GM12878 (cell line): ENCODE data around the gene HHAT. TPM values are rescaled to one million over a fixed set of nuclear protein-coding genes. Genes with fewer than 3 reads are reported as not detected.

ENCODE experiments used
- ATAC-seq: fragments of 200-7000 bp; cut with Tn5 transposase; 3 replicates; pipeline ENCODE4 v1.9.1; 2020; ENCODE audit warnings: mild to moderate bottlenecking, moderate library complexity
- BruUV-seq: library from RNA; stranded (reverse); fragments of 400-500 nt; replicated peaks from 2 replicates; lab custom pipeline; 2021; lab: Mats Ljungman, UMichigan
- CTCF ChIA-PET: fragments of 300-600 bp; sonication (Branson Sonifier 250); formaldehyde crosslinking; extraction: SDS; loops from one replicate; lab custom pipeline; 2021; ENCODE audit warnings: inconsistent platforms; lab: Yijun Ruan, JAX
- POLR2A ChIA-PET: fragments of 350-600 bp; formaldehyde crosslinking; extraction: SDS; loops from one replicate; lab custom pipeline; 2021; ENCODE audit warnings: inconsistent platforms; lab: Charles Lee
- RAD21 ChIA-PET: fragments of 300-600 bp; sonication (Branson Sonifier 250); formaldehyde crosslinking; loops from one replicate; lab custom pipeline; 2023; ENCODE audit warnings: antibody characterized with exemption; ENCODE audit not compliant: unreplicated experiment; lab: Charles Lee
- SMC1A ChIA-PET: fragments of 300-600 bp; sonication (Branson Sonifier 250); formaldehyde crosslinking; loops from one replicate; lab custom pipeline; 2023; ENCODE audit not compliant: unreplicated experiment, uncharacterized antibody; lab: Charles Lee
- DNase-seq: peaks from one replicate; pipeline ENCODE4 v3.0.0-alpha.2; 2011; ENCODE audit warnings: low read depth, low spot score
- FAIRE-seq: peaks from 3 replicates; lab custom pipeline; 2011; peaks lifted over from hg19 to GRCh38; lab: Jason Lieb, UNC
- H2AFZ ChIP-seq: 2 replicates; pipeline ENCODE4 v1.6.0; 2011; ENCODE audit warnings: low read depth, low read length, control low read depth; ENCODE audit not compliant: control insufficient read depth
- H3K27ac ChIP-seq: 2 replicates; pipeline ENCODE4 v1.5.1; 2011; ENCODE audit warnings: control low read depth; ENCODE audit not compliant: control insufficient read depth, insufficient read depth
- H3K27me3 ChIP-seq, 2 experiments: replicated peaks in 1 of 2; 2 replicates each; pipeline versions ENCODE4 v1.6.0 to v1.6.1; 2011; ENCODE audit warnings: low read length in 1 of 2; ENCODE audit not compliant: control insufficient read depth in 2 of 2, insufficient read depth in 2 of 2
- H3K36me3 ChIP-seq, 2 experiments: 2 replicates each; pipeline ENCODE4 v1.5.1; 2011; ENCODE audit warnings: low read length in 1 of 2; ENCODE audit not compliant: control insufficient read depth in 2 of 2, insufficient read depth in 2 of 2
- H3K4me1 ChIP-seq: 2 replicates; pipeline ENCODE4 v1.6.1; 2011; ENCODE audit warnings: mild to moderate bottlenecking, low read length, moderate library complexity, mixed read lengths; ENCODE audit not compliant: control insufficient read depth, insufficient read depth
- H3K4me2 ChIP-seq: 2 replicates; pipeline ENCODE4 v1.6.0; 2011; ENCODE audit warnings: control low read depth; ENCODE audit not compliant: control insufficient read depth, insufficient read depth
- H3K4me3 ChIP-seq: fragments of 200-600 bp; sonication (generic); 2 replicates; pipeline ENCODE4 v1.5.1; 2016
- H3K79me2 ChIP-seq: 2 replicates; pipeline ENCODE4 v1.6.0; 2011; ENCODE audit warnings: low read length; ENCODE audit not compliant: control insufficient read depth, insufficient read depth
- H3K9ac ChIP-seq: 2 replicates; pipeline ENCODE4 v1.8.0; 2011; ENCODE audit warnings: low read length, control low read depth, mixed read lengths; ENCODE audit not compliant: control insufficient read depth, insufficient read depth
- H3K9me3 ChIP-seq: replicated peaks from 3 replicates; pipeline ENCODE4 v1.5.1; 2011; ENCODE audit warnings: mild to moderate bottlenecking, low read length; ENCODE audit not compliant: control insufficient read depth, insufficient read depth
- H4K20me1 ChIP-seq: 2 replicates; pipeline ENCODE4 v1.6.0; 2011; ENCODE audit not compliant: control insufficient read depth, insufficient read depth
- CBX5 ChIP-seq: sonication (generic); IDR thresholded peaks from 2 replicates; pipeline ENCODE4 v1.6.1; 2016; ENCODE audit warnings: low read depth, moderate library complexity, mild to moderate bottlenecking, inconsistent platforms
- E4F1 ChIP-seq: fragments of 450-650 bp; IDR thresholded peaks from 2 replicates; pipeline ENCODE4 v1.6.1; 2018; ENCODE audit warnings: borderline replicate concordance, mild to moderate bottlenecking; ENCODE audit not compliant: partially characterized antibody
- FOXK2 ChIP-seq: fragments of 450-650 bp; IDR thresholded peaks from 2 replicates; pipeline ENCODE4 v1.6.1; 2017; ENCODE audit warnings: mild to moderate bottlenecking, moderate library complexity
- GABPA ChIP-seq: IDR thresholded peaks from 2 replicates; pipeline ENCODE4 v1.6.1; 2014; ENCODE audit warnings: antibody characterized with exemption, low read depth, mild to moderate bottlenecking, inconsistent platforms
- HDAC6 ChIP-seq: fragments of 200-600 bp; sonication (generic); IDR thresholded peaks from one replicate; pipeline ENCODE4 v1.8.0; 2017; ENCODE audit warnings: antibody characterized with exemption; ENCODE audit not compliant: unreplicated experiment
- KAT2A ChIP-seq: conservative IDR thresholded peaks from 2 replicates; pipeline ENCODE4 v1.6.1; 2011; ENCODE audit warnings: low read depth, low read length; ENCODE audit not compliant: control insufficient read depth
- MEF2A ChIP-seq: IDR thresholded peaks from 2 replicates; pipeline ENCODE4 v1.6.1; 2011; ENCODE audit warnings: low read depth, mild to moderate bottlenecking, low read length, moderate library complexity; ENCODE audit not compliant: insufficient read depth
- MYB ChIP-seq: fragments of 150-350 bp; IDR thresholded peaks from 2 replicates; pipeline ENCODE4 v1.6.1; 2014; ENCODE audit warnings: mild to moderate bottlenecking, low read depth, low read length, borderline replicate concordance
- MYC ChIP-seq: IDR thresholded peaks from 2 replicates; pipeline ENCODE4 v1.6.1; 2011; ENCODE audit warnings: mild to moderate bottlenecking, low read length, moderate library complexity, inconsistent platforms; ENCODE audit not compliant: insufficient read depth, insufficient replicate concordance, insufficient read length, severe bottlenecking
- PML ChIP-seq: IDR thresholded peaks from 2 replicates; pipeline ENCODE4 v1.6.1; 2012; ENCODE audit warnings: low read length, inconsistent platforms
- RELA ChIP-seq: fragments of 450-650 bp; IDR thresholded peaks from 2 replicates; pipeline ENCODE4 v1.8.0; 2014; ENCODE audit warnings: borderline replicate concordance; ENCODE audit not compliant: partially characterized antibody
- STAT1 ChIP-seq: fragments of 450-650 bp; conservative IDR thresholded peaks from 2 replicates; pipeline ENCODE4 v1.6.1; 2014; ENCODE audit warnings: antibody characterized with exemption, mild to moderate bottlenecking
- ZNF207 ChIP-seq: fragments of 450-650 bp; IDR thresholded peaks from 2 replicates; pipeline ENCODE4 v1.6.1; 2014; ENCODE audit warnings: antibody characterized with exemption, mild to moderate bottlenecking, borderline replicate concordance
- ZNF217 ChIP-seq: fragments of 450-650 bp; IDR thresholded peaks from 2 replicates; pipeline ENCODE4 v1.6.1; 2017; ENCODE audit warnings: antibody characterized with exemption, mild to moderate bottlenecking
- WGBS: methylation state at CpG from one replicate; pipeline ENCODE4 v1.1.6; 2016; ENCODE audit warnings: low lambda C conversion rate; ENCODE audit not compliant: insufficient replicate concordance, insufficient coverage; ENCODE audit errors: missing lambda C conversion rate; 5-methylcytosine and 5-hydroxymethylcytosine counted together
- in situ Hi-C: fragments of 300-500 bp; cut with MboI; formaldehyde crosslinking; loops from 9 replicates; pipeline ENCODE4 v1.14.3; 2018; ENCODE audit warnings: mixed read lengths
- intact Hi-C: fragments of 100-400 bp; cut with micrococcal nuclease; formaldehyde crosslinking; loops from one replicate; pipeline ENCODE4 v1.14.2; 2022; ENCODE audit not compliant: unreplicated experiment
- polyA plus RNA-seq, 11 experiments: library from polyadenylated mRNA; depleted of rRNA in 4 of 11; unstranded in 6 of 11; stranded (reverse) in 5 of 11; fragments of >200 nt; fragmentation: Nextera tagmentation in 4 of 11; fragmentation: Illumina TruSeq in 1 of 11; extraction: Ambion mirVana in 4 of 11; extraction: Trizol in 1 of 11; gene quantifications; 1 replicate in 1 of 11; 2 replicates in 10 of 11; pipeline versions ENCODE4 v1.2.1 to v1.2.3, GENCODE V29; 2011 to 2016; ENCODE audit warnings: inconsistent platforms in 2 of 11, missing spikeins in 2 of 11, low read depth in 1 of 11
- total RNA-seq, 4 experiments: library from RNA; depleted of rRNA in 3 of 4; stranded (reverse); fragments of >200 nt in 3 of 4; fragmentation: Illumina TruSeq in 1 of 4; extraction: Trizol in 1 of 4; gene quantifications; 2 replicates each; pipeline versions ENCODE4 v1.2.1 to v1.2.3, GENCODE V29; 2013 to 2021
- TF ChIP-seq, protein P1 (sequence below): IDR thresholded peaks from 2 replicates; pipeline ENCODE4 v1.6.1; 2011; ENCODE audit warnings: borderline replicate concordance, low read depth, mild to moderate bottlenecking, moderate library complexity, mixed read lengths, low read length; ENCODE audit not compliant: insufficient read depth; ENCODE audit errors: extremely low read length

HHAT gene
- total and polyA plus RNA-seq, 10 of the 15 experiments (the other 5 are each of a cell fraction or from before 2014, with no cell fraction given) = 1.2 to 37.6 (median 2.6) TPM

DNA sequence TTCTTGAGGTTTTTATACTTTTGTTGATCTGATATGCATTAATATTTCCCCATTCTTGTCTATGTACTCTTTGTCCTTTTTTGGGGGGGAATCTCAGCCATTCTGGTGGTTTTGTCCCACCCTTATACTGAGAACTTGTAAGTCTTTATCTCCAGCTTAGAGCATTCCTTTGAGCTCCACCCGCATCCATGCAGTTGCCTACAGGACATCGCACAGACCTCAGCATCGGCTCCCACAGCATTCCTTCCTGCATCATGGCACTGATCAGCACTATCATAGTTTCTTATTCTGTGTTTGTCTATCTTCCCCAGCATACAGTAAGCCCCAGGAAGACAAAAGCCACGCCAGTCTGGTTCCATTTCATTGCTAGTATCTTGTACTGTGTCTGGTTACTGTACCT, 33.0 kb downstream of the HHAT start:
- in situ Hi-C loops = no loop called here
- H3K79me2 ChIP-seq = no peaks in the 10 kb centered on the region
- H3K27ac ChIP-seq = no peak overlapping the region
- ATAC-seq (no peak), DNase-seq (no peak), FAIRE-seq (no peak)
- H3K9me3 ChIP-seq = no peaks in the 10 kb centered on the region
- WGBS = 69% methylated on average over 4 of the region's 4 CpGs
- SMC1A ChIA-PET = interaction anchor here (1.0 to 12.2 kb wide), 14 partner anchors 8 to 323 kb away, joined by 3 to 286 read pairs (median 12); no protein-coding TSS in a partner anchor
- no peaks in the 10 kb centered on the region for H3K36me3 ChIP-seq
- H3K9ac ChIP-seq = no peak overlapping the region
- RAD21 ChIA-PET = interaction anchor here (0.9 to 10.5 kb wide), 15 partner anchors 10 to 155 kb away, joined by 3 to 181 read pairs (median 7); no protein-coding TSS in a partner anchor
- H3K4me3 ChIP-seq = no peak overlapping the region
- H3K4me2 ChIP-seq = no peak overlapping the region
- no peaks in the 10 kb centered on the region for H4K20me1 ChIP-seq
- no TSS peak for BruUV-seq
- H2AFZ ChIP-seq = no peak overlapping the region
- H3K27me3 ChIP-seq = no peaks in the 10 kb centered on the region
- no peaks in the 10 kb centered on the region for H3K4me1 ChIP-seq
- CTCF ChIA-PET = interaction anchor here (0.7 to 13.8 kb wide), 20 partner anchors 8 to 222 kb away, joined by 3 to 290 read pairs (median 9); partner anchors contain the start of gene HHAT
- intact Hi-C loops = loop anchor here (1.0 kb wide), 1 partner anchor 39 kb away; no protein-coding TSS in a partner anchor
- POLR2A ChIA-PET = interaction anchor here (0.5 to 4.2 kb wide), 5 partner anchors 11 to 1624 kb away, joined by 3 to 15 read pairs (median 10); no protein-coding TSS in a partner anchor
- TF ChIP-seq MYB (no peak), ZNF207 (no peak), MYC (no peak), HDAC6 (no peak), ZNF217 (no peak), GABPA (no peak), PML (no peak), CBX5 (no peak), STAT1 (no peak), RELA (no peak), KAT2A (no peak), MEF2A (no peak), FOXK2 (no peak), E4F1 (no peak)
- TF ChIP-seq, protein P1, sequence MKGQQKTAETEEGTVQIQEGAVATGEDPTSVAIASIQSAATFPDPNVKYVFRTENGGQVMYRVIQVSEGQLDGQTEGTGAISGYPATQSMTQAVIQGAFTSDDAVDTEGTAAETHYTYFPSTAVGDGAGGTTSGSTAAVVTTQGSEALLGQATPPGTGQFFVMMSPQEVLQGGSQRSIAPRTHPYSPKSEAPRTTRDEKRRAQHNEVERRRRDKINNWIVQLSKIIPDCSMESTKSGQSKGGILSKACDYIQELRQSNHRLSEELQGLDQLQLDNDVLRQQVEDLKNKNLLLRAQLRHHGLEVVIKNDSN = no peak
